A549 (cell line): ENCODE measurements around the gene LRRC74A.

Experiments
- CTCF ChIP-seq: fragments of >200 bp; sonication (Bioruptor Twin); formaldehyde crosslinking; IDR thresholded peaks from 3 replicates; pipeline ENCODE4 v1.5.1; 2016
- FOSL2 ChIP-seq, 2 experiments: fragments of 450-650 bp in 1 of 2; fragments of >200 bp in 1 of 2; sonication (Bioruptor Twin) in 1 of 2; formaldehyde crosslinking; IDR thresholded peaks; 2 replicates each; pipeline versions ENCODE4 v1.5.0 to v1.6.1; 2016 to 2020; ENCODE audit warnings: mild to moderate bottlenecking in 1 of 2, moderate library complexity in 1 of 2
- MAX ChIP-seq: IDR thresholded peaks from 2 replicates; pipeline ENCODE4 v1.6.1; 2012
- MYC ChIP-seq: IDR thresholded peaks from 2 replicates; pipeline ENCODE4 v1.6.1; 2012; ENCODE audit warnings: mild to moderate bottlenecking, inconsistent platforms, low read length, improper control_type of control experiment, borderline replicate concordance
- POLR2AphosphoS2 ChIP-seq: conservative IDR thresholded peaks from 2 replicates; pipeline ENCODE4 v1.6.1; 2012; ENCODE audit warnings: low read length, improper control_type of control experiment, inconsistent platforms
- REST ChIP-seq: fragments of 200-600 bp; sonication (generic); IDR thresholded peaks from 2 replicates; pipeline ENCODE4 v1.6.1; 2016; ENCODE audit warnings: antibody characterized with exemption, mild to moderate bottlenecking, moderate library complexity
- TP53 ChIP-seq: fragments of 250-450 bp; sonication (Bioruptor Pico); IDR thresholded peaks from 2 replicates; pipeline ENCODE4 v1.5.0; 2021; ENCODE audit warnings: mild to moderate bottlenecking, moderate library complexity

- TF ChIP-seq MAX, result no peak
- TF ChIP-seq CTCF, result no peak
- TF ChIP-seq REST, result no peak
- TF ChIP-seq POLR2AphosphoS2, result no peak
- no peak for TF ChIP-seq FOSL2 (IDR thresholded peaks at IDR 0.05)
- TF ChIP-seq FOSL2 (CRISPR knock-in tag; IDR thresholded peaks at IDR 0.05), result no peak
- TF ChIP-seq TP53 (CRISPR knock-in tag), result no peak
- TF ChIP-seq MYC, result no peak
Observed at GRCh38 chr14:76863724-76864407, 37.7 kb downstream of the LRRC74A start.
